Stimulated activated CD8-positive, alpha-beta memory T cell treated with anti-CD3 and anti-CD28 coated beads, Interleukin-15, amount 100 ng/mL, for 4 hours (primary cell): ENCODE results near the gene HECTD3.
A peak's percentile ranks its signal among the peaks of the same experiment; 100 is the strongest.

Experiments
- DNase-seq, 2 donors: peaks; one replicate each; pipeline ENCODE4 v3.0.0-alpha.2; 2020; ENCODE audit warnings: low read depth in 2 of 2

HECTD3 gene

DNA sequence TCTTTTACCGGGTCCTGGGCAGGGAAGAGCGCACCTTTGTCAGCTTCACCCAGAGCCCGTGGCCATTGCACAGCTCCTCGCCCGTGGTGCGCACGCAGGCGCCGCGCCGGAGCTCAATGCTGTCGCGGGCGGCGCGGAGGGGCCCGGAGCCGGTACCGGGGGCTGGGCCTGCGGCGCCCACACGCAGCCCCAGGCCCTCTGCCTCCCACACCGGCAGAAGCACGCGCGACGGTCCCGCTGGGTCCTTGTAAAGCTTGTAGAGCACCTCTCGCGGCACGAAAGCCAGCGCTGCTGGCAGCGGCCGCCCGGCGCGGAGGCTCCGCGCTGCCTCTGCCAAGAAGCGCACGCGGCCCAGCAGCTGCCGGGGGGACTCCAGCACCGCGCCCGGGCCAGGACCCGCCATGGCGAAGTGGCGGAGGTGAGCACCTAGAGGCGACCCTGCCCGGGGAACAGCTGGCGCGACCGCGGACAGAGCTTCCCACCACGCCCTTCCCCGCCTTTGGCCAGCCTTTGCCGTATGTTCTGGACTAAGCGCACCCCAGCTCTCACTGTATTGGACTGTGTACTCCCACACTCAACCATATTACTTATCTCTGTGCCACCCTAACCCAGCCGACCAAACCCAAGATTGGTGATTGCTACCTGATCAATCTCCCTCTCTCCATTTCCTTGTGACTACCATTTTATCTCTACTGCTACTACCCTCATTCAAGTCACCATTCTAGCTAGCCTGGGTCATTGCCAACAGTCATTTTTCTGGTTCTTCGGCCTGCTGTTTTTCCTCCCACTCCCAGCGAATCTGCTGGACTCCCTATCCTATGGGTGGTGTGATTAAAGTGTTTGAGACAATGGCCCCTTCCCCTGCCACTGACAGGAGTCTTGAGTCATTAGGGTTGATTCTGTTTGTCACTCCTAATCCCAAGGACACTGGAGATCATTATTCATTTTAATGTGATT lies at the start of gene HECTD3:
TSS of gene HECTD3 (minus strand) at position 470 of the 957 bp plus-strand sequence. CDS start at position 403, 67 bp downstream.
- peak in 1 of 2 donors; percentile 45 for DNase-seq

DNA sequence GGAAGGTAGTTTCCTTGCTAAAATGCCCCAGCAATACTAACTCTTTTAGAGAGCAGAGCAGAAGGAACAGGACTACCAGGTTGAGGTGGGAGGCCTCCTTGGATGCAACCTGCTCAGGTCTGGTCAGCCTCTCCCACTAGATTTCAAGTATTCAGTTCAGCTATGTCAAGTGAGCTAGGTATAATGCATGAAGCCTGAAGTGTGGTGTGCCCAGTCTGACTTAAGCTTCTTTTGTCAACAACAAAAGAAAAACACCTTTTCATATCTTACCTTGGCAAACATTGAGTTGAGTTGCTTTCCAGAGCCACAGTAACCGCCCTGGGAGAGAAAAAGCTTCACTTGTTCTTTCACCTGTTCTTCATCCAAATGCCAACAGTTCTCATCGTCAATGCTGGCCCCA lies 48.7 kb upstream of the HECTD3 start:
- no peak for DNase-seq

DNA sequence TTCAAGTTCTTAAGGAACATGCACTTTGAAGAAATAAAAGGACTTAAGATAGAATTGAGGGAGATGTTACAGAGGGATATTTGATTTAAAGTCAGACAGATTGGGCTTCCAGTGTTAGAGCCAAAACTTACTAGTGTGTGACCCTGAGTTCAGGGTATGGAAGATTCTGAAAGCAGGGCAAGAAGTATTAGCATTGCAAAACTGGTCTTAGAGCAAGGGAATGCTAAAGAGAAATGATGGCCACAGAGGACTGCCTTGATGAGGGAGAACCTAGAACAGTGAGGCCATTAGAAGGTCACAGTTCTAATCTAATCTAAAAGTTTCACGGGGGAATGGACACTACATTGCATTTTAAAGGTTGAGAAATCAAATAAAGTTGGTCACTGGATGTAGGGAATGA lies 46.4 kb upstream of the HECTD3 start:
- no peak for DNase-seq

DNA sequence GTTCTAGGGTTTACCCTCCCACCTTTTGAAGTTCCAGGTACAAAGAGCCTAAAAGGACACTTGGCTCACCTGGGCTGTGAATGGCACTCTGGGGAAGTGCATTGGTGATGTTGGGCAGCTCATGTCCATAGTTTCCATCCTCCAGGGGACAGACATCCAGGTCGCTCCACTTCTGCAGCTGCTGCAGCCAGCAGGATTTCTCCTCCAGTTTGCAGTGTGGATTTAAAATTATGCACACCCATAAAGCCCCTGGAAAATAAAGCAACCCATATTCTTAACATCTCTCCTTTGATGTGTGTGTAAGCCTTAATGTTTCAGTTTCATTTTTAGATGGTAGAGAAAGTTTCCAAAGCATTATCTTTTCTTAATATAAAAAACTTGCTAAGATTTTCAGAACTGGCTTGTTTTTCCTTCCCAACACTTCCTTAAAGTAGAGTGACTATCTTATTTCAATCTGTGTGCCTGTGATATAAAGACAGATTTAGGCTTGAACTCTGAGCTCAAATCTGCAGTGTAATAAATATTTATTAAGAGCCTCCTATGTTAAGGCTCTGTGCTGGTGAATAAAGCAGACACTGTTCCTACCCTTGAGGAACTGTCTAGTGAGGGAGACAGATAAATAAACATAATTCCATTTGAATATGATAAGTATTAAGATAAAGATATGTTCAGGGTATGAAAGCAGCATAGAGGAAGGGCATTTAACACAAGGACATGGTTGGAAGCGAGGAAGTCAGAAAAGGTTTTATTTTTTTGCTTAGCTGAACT lies 40.1 kb upstream of the HECTD3 start:
- DNase-seq: no peak

DNA sequence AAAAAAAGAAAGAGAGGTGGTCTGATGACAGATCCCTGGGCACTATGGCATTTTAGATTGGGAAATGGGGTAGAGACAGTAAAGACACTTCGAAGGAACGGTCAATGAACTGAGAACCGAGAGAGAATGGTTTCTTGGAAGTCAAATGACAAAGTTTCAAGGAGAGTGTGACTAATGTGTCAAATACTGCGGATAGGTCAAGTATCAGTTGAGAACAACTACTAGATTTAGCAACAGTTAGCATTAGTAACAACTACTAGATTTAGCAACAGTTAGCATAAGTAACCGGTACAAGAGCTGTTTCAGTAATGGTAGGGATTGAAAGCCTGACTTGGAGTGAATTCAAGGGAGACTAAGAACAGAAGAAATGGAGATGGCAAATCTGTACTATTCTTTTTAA lies 35.9 kb upstream of the HECTD3 start:
- DNase-seq: no peak

DNA sequence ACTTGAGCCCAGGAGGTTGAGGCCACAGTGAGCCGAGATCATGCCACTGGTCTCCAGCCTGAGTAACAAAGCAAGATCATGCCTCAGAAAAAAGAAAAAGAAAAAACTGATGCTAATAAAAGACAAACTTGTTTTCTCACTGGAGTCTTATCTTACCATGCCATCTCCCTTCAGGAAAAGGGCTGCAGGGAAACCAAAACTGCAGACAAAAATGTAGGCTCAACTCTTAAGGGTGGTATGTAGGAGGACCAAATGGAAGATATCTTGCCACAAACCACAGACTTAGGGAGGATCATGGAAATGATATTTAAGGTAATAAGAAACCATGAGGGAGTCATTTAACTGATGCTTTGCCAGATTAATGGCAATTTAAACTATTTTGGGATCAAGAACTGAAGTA lies 33.8 kb upstream of the HECTD3 start:
- no peak for DNase-seq

DNA sequence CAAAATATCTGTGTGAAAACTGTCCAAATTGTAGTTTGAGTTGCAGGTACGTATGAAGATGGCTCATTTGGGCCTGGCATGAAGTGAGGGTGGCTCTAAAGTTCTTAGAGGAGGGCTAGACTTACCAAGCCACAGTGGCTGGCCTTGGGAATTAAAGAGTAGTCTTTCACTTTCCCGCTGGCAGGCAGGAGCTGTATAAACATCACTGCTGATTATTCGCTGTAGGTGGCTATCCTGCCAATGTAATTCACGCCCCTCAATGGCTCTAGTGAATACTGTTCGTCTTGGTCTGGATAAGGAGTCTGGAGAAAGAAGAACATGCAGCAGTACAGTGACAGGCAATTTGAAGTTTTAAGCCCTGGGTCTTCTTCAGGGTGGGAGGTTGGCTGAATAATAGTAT lies 32.0 kb upstream of the HECTD3 start:
- DNase-seq: no peak

DNA sequence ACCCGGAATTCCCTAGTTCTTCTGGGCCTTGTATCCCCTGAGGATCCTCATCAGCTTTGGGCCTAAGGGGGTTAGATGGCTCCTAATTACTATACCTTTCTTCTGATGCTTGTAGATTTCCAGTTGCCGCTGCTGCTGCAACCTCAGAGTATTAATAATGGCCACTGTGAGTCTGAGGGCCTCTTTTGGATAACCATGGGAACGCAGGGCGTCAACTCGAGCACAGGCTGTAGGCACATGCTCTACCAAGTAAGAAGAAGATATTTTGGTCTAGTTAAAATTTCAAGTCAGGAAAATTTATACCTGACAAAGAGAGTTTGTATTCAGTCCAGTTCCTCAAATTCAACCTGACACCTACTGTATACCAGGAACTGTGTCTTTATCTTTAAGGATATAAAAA lies 29.2 kb upstream of the HECTD3 start:
- no peak for DNase-seq

DNA sequence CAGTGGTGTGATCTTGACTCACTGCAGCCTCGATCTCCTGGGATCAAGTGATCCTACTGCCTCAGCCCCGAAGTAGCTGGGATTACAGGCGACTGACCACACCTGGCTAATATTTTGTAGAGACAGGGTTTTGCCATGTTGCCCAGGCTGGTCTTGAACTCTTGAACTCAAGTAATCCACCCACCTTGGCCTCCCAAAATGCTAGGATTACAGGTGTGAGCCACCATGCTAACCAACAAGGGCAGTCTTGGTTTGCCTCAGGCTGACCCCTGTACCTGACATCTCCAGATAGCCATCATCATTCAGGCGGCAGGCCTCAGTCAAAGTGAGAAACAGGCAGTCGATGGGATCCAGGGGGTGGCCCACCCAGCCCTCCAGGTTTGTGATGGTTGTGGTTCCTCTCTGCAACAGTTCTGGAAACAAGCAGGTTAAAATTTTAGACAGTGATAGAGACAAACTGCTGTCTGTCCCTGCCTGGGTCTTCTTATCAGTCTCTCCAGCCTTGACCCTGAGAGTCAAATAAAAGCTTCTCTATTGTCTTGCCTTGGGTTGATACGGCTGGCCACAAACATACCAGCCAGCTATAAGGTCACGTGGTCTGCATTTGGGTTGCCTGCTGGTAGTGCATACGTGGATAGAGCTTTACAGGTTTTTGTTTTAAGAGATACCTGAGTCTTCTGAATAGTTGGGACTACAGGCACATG lies 27.7 kb upstream of the HECTD3 start:
- no peak for DNase-seq

DNA sequence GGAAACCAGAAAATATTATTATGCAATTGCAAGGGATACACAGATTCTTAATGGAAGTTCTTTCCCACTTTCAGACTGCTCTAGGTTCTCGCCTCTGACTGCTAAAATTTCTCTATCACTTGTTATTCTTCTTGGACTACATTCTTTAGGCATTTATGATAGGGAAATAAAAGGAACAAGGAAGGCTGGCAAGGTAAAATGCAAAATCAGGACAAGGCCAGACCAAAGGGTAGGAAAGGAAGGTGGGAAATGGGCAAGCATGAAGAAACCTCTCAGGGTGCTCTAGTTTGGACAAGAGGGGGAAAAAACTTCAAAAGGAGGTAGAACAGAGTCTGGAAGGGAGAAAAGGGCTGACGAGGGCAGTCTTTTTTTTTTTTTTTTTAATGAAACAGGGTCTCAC lies 27.1 kb upstream of the HECTD3 start:
- no peak for DNase-seq

DNA sequence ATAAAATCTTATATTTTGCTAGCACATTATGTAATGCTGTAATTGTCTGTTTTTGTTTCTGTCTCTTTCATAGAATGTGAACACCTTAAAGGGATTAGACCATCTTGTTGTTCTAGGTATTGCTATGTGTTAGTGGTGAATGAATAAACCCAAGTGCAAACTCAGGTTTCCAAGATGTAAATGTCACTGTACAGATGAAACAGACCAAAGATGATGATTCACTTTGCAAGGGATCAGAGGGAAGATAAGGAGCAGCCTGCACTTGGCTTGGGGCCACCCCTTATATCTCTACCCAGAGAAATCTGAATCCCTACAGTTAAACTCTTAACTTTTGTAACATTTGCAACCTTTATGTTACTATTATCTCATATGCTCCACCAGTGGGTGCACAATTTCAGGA lies 26.3 kb upstream of the HECTD3 start:
- no peak for DNase-seq

DNA sequence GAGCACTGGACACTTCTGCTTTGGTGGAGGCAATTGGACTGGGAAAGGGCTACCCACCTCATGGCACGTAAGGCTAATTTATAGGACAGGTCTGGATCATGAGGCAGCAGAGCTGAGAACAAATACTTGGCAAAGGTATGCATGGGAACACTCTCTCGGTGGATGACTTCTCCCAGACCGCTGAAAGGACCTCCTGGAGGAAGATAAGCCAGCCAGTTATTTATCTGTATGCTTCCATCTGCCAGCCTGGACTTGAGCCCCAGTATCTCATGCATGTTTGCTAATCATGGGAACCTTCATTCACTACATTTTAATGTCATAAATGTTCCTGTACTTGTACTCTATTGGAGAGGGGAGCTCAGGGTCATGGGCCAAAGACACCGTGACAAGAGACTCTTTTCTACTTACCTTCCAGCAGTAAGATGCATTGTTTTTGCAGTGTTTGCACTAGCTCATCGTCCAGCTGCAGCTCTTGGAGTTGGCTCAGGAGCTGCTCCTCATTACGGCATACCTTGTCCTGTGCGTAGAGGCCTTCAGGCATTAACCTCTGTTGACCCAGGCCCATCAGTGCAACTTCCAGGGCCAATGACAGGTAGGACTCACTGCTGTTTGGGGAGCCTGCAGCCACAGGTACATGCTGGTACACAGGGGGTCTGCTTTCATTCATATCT lies 24.6 kb upstream of the HECTD3 start:
- DNase-seq: no peak

DNA sequence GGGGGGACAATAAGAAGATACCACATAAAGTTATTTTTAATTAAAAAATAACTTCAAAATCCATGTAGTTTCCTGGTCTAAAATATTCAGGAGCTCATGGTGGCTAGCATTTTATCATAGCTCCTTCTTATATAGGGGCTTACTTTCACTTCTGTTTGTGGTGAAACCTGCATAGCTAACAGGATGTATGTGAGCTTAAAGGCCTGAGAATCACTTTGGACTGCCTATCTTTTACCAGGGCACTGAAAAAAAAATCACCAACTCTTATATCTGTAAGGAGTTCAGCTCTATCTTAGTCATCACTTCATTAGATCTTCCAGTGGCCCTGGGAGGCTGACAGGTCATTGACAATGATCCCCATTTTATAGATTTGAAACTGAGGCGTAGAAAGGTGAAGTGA lies 22.2 kb upstream of the HECTD3 start:
- DNase-seq: no peak

DNA sequence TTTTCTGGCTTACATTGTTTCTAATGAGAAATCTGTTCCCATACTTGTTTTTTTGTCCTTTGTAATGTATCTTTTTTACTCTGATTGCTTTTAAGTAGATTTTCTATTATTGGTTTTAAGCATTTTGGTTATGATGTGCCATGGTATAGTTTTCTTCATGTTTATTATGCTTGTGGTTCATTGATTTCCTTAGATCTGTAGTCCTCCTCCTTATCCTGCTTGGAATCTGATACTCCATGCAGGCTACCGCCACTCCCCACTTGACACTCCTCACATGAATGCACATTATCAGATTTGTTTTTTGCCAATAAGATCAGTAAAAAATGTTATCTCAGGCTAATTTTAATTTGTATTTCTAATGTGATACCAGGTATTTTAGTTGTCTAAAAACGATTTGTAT lies 21.7 kb upstream of the HECTD3 start:
- DNase-seq: no peak

DNA sequence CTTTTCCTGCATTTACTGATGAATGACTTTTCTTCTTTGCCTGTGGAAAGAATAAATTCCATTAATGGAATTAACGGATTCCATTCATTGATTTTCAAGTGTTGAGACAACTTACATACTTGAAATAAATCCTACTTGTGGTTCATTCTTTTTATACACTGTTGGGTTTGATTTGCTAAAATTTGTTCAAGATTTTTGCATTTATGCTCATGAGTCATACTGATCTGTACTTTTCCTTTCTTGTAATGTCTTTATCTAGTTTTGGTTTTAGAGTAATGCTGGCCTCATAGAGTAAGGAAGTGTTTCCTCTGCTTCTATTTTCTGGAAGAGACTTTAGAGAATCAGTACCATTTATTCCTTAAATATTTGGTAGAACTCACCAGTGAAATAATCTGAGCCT lies 15.3 kb upstream of the HECTD3 start:
- no peak for DNase-seq

DNA sequence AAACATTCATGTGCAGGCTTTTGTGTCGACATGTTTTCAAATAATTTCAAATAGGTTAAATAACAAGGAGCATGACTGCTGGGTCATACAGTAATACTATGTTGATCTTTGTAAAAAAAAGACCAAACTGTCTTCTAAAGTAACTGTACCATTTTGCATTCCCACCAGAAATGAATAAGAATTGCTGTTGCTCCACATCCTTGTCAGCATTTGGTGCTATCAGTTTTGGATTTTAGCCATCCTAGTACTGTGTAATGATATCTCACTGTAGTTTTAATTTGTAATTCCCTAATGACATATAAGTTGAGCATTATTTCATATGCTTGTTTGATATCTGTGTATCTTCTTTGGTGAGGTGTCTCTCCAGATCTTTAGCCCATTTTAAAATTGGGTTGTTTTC lies 12.5 kb upstream of the HECTD3 start:
- DNase-seq: no peak

DNA sequence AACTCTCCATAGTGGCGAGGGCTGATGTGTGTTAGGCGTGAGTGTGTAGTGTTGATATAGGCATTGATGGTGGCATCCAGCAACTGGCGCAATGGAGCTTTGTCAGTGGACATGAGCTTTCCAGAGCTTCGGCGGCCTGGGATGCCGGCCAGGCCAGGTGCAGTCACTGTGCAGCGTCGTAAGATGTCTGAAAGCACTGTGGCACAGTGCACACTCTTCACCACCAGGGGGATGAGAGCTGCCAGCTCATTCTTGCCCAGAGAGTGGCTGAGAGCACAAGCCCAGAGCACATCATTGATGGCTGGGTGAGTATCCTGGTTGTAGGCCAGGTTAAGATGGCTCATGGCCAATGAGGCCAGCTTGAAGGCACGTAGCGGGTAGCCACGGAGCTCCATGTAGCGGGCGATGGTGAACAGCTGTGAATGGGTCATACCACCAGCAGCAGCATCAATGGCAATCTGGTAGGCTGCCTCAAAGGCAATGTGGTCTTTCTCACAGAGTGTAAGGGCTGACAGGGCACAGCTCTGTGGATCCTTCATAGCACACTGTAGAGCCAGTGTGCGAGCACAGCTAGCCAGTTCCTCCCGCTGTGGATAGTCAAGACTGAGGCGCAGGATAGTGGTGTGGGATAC lies 7.6 kb upstream of the HECTD3 start:
- no peak for DNase-seq

DNA sequence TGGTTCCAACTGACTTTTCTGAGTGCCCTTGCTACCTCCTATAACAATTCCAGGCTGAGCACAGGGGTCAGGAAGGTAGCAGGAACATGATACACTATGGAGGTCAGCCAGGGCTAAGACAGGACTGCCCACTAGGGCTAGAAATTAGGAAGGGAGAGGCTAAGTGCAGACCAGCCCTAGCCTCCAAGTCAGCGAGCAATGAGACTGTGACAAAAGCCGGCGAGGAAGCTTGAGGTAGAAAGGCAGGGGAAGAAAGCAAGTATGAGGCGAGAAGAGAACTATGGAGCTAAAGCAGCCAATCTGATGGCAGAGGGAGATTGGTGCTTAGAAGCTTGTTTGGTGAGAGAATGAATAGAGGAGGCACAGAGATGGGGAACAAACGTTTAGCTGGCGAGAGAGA lies 5.6 kb upstream of the HECTD3 start:
- DNase-seq: no peak

DNA sequence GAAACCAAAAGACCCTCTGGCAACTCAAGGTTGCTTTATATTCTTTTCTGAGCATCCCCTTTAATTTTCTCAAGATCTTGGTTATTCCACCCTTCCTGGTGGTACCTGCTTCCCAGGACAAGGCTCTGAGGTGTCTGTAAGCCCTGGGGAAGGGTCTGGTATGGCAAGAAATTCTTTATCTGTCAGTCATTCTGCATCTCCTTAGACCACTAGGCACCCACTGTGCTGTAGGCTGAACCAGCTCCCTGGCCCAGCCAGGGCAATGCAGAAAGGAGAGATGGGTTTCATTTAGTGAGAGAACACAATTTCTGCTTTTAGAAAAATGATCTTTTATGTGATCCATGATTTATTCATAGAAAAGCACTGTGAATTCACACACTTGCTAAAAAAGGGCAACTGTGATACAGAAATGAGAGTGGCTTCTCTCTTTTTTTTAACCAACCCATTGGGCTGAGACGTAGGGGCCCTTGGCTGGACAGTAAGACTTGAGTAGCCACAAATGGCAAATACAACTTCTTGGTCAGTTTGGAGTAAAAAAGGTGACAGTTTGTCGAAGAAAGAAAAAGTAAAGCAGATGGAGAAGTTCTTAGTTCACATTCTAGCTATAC lies 5.1 kb upstream of the HECTD3 start:
- DNase-seq: no peak

DNA sequence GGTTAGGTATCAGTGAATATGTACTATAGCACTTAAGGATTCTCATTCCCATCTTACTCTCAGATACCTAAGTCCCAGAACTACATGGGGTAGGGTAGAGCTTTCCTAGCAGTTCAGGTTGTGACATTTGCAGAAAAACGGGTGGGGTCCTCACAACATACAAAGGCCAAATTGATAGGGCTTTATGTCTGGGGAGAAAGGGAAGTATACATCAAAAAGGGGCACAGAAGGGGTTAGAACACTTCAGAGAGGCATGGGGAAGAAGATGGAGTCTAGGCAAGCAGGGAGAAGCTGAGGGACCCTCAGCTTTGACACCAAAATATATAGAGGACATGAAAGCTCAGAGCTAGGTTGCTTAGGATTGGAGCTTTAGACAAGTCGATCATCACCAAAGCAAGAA lies 4.6 kb upstream of the HECTD3 start:
- no peak for DNase-seq
